Hindlimb muscle (tissue), 1 donor: Measurements from ENCODE around the gene CACNA1H. TPM values are rescaled to one million over a fixed set of nuclear protein-coding genes. Genes with fewer than 3 reads are reported as not detected.

Experiments used
- DNase-seq: peaks from one replicate; pipeline ENCODE4 v3.0.0-alpha.2; 2013
- polyA plus RNA-seq: library from polyadenylated mRNA; unstranded; fragments of 120-200 nt; gene quantifications from one replicate; pipeline ENCODE4 v1.2.1, GENCODE V29; 2013; ENCODE audit not compliant: insufficient read length

The CACNA1H gene
- polyA plus RNA-seq, 1 donor, result 69.6 TPM

DNA sequence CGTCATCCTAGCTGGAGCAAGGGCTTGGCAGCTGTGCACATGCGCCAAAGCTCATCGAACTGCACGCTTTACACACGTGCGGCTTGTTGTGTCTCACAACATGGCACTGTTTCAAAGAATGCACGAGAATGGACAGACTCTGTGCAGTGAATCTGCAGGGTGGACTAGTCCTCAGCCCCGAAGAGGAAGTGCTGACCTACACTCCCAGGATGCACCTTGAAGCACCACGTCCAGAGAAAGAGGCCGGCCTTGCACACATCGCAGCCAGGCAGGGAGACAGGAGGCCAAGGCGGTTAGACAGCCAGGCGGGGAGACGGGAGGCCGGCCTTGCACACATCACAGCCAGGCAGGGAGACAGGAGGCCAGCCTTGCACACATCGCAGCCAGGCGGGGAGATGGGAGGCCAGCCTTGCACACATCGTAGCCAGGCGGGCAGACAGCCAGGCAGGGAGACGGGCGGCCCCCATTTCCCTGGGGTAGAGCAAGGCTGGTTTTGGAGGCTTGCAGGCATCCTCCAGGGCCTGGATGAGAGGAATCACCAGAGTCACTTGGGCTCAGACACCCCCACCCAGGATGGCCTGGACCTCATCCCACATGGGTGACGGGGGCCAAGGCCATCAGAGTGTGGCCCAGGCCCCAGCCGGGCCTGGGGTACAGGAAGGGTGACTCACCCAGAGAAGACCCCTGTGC lies 9.0 kb upstream of the CACNA1H start:
- no peak for DNase-seq

DNA sequence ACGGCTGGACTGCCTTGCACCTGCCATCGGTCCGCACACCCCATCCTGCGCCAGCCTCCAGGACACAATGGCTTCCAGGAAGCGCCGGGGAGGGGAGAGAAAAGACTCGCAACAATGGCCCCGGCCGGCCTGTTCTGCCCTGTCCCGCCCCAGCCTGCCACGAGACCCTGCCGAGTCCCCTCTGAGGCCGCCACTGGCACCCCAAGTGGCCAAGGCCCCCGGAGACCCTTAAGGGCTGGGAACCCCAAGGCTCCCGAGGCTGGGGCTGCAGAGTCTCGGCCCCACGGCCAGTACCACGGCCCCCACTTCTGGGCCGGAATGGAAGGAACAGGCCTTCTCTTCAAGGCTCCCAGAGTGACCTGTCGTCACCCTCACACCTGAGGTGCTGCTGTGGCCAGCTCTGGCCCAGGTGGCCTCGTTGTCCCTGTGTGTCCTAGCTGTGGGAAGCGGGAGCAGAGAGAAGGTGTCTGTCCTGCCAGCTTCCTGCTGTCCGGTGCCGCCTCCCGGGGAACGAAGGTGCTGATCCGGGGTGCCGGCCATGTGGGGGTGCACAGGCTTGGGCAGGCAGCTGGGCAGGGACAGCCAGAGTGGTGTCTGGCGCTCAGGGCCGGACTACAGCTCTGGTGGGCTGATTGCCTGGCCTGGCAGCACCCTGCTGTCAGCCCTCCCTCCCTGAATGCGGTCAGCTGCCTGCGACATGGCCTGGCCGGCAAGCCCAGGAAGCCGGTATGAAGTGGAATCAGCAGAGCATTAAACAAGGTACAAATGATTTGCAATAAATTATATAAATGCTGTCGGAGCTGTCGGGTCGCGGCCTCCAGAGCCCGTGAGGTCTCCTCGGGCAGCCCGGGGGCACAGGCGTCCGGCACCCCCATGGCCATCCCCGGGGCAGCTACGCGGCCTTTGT lies 8.2 kb upstream of the CACNA1H start:
- DNase-seq, result no peak

DNA sequence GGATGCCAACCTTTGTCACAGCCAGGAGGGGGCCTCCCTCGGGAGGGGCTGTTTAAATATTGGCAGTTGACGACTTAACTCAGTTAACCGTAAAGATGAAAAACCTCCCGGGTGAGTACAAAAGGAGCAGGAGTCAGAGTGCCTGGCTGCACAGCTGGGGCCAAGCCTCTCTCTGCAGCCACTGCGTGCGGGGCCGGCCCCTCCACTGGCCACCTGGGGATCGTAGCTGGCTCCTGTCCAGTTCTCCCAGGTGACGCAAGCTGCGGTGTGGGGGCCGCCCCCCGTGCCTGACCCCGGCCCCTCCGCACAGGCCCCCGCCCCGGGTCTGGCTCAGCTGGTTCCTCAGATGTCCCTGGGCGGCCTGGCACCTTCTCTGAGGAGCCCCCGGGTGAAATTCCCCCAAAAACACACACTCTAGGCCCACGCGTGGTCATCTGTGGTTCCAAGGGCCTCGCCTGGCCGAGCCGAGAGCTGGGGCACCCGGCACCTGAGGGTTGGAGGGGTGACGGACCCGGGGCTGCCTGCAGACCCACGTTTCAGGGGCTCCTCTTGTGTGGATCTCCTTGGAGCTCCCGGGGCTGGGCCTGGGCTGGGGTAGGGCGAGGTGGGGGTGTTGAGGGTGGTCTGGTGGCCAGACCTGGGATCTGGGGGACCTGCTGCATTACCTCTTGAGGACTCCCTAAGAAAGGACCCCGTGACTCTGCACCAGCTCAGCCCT lies 7.4 kb upstream of the CACNA1H start:
- no peak for DNase-seq

GRCh38 chr16:1146409-1146808 lies 6.5 kb upstream of the CACNA1H start:
- DNase-seq, result no peak

GRCh38 chr16:1147027-1147426 lies 5.9 kb upstream of the CACNA1H start:
- no peak for DNase-seq

DNA sequence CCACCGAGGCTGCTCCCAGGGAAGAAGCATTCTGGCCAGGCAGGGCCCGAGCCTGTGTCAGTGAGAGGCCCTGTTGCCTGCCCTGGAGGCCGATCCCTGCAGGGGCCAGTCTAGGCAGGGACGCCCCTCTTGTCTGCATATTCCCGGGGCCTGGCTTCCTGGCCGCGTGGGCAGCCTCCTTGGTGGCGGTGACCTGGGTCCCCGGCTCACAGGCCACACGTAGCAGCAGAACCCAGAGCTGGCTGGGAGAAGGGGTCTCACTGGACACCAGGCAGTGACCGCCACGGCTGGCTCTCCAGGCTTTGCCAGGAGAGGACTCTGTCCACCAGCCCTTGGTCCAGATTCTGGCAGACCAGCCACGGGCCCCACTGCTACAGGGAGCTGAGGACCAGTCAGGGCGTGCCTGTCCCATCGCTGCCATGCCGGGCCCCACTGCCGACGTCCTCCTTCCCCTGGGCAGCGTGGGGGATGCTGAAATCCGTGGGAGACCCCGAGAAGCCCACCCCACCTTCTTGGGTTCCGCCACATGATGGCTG lies 3.7 kb upstream of the CACNA1H start:
- no peak for DNase-seq

DNA sequence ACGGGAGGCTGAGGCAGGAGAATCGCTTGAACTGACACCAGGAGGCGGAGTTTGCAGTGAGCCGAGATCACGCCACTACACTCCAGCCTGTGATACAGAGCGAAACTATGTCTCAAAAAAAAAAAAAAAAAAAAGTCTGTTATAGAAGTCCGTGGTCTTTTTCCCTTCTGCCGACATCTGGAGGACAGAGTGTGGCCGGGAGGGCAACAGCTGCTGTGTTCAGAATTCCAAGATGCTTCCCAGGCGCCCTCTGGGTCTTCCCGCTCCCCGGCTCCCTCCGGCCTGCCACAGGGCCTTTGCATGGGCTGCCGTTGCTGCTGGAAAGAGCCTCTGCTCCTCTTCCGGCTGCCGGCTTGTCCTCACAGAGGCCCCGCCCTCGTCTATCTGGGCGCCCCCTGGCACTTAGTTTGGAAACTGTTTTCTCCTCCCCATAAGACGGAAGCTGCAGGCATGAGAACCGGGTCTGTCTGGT lies 2.4 kb upstream of the CACNA1H start:
- no peak for DNase-seq

- DNase-seq, result no peak
Measured at GRCh38 chr16:1151424-1152122, 1.3 kb upstream of the CACNA1H start.

DNA sequence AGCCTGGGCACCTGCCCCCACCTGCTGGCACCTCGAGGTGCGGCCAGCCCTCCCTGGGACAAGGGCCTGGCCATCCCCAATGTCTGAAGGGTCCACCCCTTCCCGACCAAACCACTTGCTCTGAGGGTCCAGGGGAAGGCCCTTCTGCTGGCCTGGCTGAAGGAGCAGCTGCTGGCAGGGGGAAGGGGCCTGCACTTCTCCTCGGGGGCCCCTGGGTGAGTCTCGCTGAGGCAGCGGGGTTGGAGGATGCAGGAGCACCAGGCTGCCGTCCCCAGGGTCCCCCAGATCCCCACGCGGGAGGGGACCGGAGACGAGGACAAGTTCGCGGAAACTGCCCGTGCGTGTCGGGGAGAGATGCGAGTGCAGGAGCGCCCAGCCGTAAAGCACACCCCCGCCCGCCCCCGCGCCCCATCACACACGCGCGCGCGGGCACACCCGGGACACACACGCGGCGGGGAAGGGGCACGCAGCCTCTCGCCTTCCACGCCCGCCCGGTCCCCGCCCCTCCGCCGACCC lies 725 bp upstream of the CACNA1H start:
- no peak for DNase-seq

- DNase-seq, result no peak
Measured at GRCh38 chr16:1153480-1154160, 714 bp downstream of the CACNA1H start.

DNA sequence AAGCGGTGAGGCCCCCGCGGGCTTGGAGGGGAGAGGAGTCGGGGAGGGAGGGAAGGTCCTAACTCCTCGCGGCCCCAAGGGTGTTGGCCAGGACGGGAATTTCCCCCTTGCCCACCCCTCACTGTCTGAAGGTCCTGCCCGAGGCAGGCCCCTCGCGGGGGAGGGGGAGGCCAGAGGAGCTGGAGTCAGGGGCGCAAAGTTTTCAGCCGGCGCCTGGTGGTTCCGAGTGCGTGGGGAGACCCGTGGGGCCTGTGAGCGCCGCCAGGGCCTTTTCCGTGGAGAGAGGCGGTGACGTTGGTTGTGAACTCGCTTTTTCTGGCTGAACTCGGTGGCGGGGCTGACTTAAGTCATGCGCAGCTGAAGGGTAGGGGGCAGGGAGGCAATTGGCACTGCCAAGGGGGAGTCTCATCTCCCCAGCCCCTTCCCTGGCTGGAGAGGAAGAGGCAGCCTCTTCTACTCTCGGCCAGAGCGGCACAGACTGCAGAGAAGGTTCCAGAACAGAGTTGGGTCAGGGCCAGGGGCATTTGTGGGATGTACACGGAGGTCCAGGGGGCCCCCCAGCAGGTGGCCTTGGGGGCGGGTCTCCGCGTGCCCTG lies 1.5 kb downstream of the CACNA1H start:
- DNase-seq, result no peak

GRCh38 chr16:1154887-1155331 lies 2.0 kb downstream of the CACNA1H start:
- DNase-seq, result no peak

DNA sequence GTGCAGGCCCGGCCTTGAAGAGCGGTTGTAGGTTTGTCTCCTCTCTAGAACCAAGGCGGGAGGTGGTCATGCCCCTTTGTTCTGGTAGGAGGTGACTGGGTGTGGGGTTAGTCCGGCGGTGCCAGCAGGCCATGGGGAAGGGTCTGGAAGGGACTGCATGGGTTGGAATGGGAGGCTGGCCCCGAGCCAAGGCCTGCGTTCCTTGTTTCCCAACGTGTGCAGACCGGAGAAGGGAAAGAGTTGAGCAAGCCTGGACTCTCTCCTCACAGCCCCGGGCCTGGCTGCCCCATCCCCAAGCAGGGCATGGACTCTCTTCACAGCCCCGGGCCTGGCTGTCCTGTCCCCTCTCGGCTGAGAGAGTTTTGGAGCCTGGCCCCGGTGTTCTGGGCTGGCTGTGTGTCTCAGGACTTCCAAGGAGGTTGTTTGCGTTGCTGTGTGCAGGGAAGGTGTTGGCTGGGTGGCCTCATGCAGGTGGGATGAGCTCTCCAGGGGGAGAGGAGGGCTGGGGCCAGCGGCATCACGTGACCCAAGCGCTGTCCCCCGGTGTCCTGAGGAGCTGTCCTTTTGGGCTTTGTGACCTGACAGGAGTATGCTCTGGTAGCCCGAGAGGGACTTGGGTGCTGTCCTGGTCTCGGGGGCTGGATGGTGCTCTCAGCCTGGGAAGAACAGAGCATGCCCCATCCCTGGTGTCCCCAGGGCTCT lies 2.6 kb downstream of the CACNA1H start:
- DNase-seq, result no peak

GRCh38 chr16:1156055-1156982 lies 3.4 kb downstream of the CACNA1H start:
- DNase-seq, result no peak

DNA sequence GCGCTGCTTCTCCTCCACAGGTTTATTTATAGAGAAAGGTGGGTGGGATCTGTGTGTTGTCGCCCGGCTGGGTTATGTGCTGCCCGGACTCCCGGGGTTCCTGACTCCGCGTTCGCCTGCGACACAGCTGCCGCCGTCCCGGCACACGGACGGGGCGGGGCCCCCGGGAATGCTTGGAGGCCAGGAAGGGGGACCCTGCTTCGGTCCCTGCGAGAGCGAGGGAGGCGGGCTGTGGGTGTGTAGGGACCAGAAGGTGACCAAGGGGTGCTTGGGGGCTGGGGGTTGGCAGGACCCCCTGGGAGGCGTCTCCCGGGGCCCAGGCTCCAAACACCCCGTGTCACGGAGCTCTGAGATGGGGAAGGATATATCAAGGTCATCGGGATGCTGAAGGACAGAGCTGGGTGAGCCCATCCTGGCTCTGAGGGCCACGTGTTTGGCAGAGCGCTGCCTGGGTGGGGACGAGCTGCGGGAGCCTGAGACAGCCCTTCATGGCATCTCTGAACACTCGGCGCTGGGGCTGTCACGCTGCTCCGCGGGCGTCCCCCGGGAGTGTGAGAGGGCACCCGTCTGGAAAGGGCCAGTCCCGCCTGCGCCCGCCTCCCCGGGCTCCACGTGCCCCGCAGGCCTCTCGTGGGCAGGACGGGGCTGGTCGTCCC lies 4.2 kb downstream of the CACNA1H start:
- no peak for DNase-seq

- DNase-seq, result no peak
Measured at GRCh38 chr16:1157639-1158455, 4.9 kb downstream of the CACNA1H start.
